Body of pancreas (tissue), 4 donors: ENCODE results near the gene CD244. TPM values are rescaled to one million over a fixed set of nuclear protein-coding genes. Genes with fewer than 3 reads are reported as not detected.

Experiments
- ATAC-seq: fragments of 150-250 bp; one replicate; pipeline ENCODE4 v1.9.1; 2016
- DNase-seq, 4 donors: peaks; one replicate each; pipeline ENCODE4 v3.0.0-alpha.2; 2019
- H3K27ac ChIP-seq, 4 donors: fragments of 200-600 bp; sonication (generic); 1 replicate in 3 of 4; 2 replicates in 1 of 4; pipeline versions ENCODE4 v1.5.1 to v1.6.1; 2016 to 2019; ENCODE audit warnings: mild to moderate bottlenecking in 1 of 4, mixed read lengths in 1 of 4, moderate library complexity in 1 of 4
- H3K27me3 ChIP-seq, 2 donors: fragments of 200-600 bp; sonication (generic); one replicate each; pipeline ENCODE4 v1.6.0; 2016; ENCODE audit warnings: mild to moderate bottlenecking in 1 of 2
- H3K36me3 ChIP-seq, 2 donors: fragments of 200-600 bp; sonication (generic); replicated peaks in 1 of 2; 2 replicates each; pipeline ENCODE4 v1.5.1; 2016; ENCODE audit warnings: low read depth in 2 of 2; ENCODE audit not compliant: insufficient read depth in 1 of 2
- H3K4me1 ChIP-seq: fragments of 200-600 bp; sonication (generic); one replicate; pipeline ENCODE4 v1.6.0; 2016
- H3K4me3 ChIP-seq, 2 donors: fragments of 200-600 bp; sonication (generic); 1 replicate in 1 of 2; 2 replicates in 1 of 2; pipeline ENCODE4 v1.5.1; 2016 to 2019
- H3K9me3 ChIP-seq, 3 donors: fragments of 200-600 bp; sonication (generic); 1 replicate in 2 of 3; 2 replicates in 1 of 3; pipeline ENCODE4 v1.5.1; 2016
- CTCF ChIP-seq, 7 experiments: fragments of 450-650 bp in 4 of 7; fragments of 200-600 bp in 3 of 7; sonication (generic) in 3 of 7; IDR thresholded peaks; one replicate each; pipeline ENCODE4 v1.5.1; 2016 to 2019; ENCODE audit warnings: antibody characterized with exemption in 7 of 7
- POLR2A ChIP-seq, 3 donors: fragments of 450-650 bp; IDR thresholded peaks; one replicate each; pipeline ENCODE4 v1.6.1; 2016; ENCODE audit warnings: antibody characterized with exemption in 3 of 3, mild to moderate bottlenecking in 2 of 3
- WGBS, 2 donors: methylation state at CpG; one replicate each; pipeline ENCODE4 v1.1.5; 2017; 5-methylcytosine and 5-hydroxymethylcytosine counted together
- intact Hi-C: fragments of 100-400 bp; cut with DNase I; formaldehyde crosslinking; loops from one replicate; pipeline ENCODE4 v1.15.1; 2023
- total RNA-seq, 2 donors: library from RNA; depleted of rRNA; stranded (reverse); fragments of >200 nt; gene quantifications; one replicate each; pipeline ENCODE4 v1.1.0, GENCODE V29; 2016

CD244 gene
- total RNA-seq, 2 donors from 2014 or later: 0.33 to 1.8 TPM

DNA sequence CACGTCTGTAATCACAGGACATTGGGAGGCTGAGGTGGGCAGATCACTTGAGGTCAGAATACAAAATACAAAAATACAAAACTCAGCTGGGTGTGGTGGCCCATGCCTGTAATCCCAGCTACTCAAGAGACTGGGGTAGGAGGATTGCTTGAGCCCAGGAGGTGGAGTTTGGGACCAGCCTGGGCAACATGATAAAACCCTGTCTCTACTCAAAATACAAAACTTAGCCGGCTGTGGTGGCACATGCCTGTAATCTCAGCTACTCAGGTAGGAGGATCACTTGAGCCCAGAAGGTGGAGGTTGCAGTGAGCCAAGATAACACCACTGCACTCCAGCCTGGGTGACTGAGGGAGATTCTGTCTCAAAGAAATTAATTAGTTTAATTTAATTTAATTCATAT, 28.8 kb upstream of the CD244 start:
- ATAC-seq (no peak), DNase-seq (no peak)
- Histone ChIP-seq H3K4me3 (no peak overlapping the region), H3K9me3 (peaks cover 0 to 3% (median 0%) of the 10 kb centered on the region in 3 donors), H3K36me3 (no peaks in the 10 kb centered on the region), H3K27ac (no peak overlapping the region), H3K27me3 (no peaks in the 10 kb centered on the region), H3K4me1 (no peaks in the 10 kb centered on the region)
- 36 to 47% methylated on average over 2 of the region's 2 CpGs for WGBS, 2 donors
- TF ChIP-seq POLR2A (IDR thresholded peaks at IDR 0.05) (no peak), CTCF (IDR thresholded peaks at IDR 0.05) (no peak)
- intact Hi-C loops: no loop called here

DNA sequence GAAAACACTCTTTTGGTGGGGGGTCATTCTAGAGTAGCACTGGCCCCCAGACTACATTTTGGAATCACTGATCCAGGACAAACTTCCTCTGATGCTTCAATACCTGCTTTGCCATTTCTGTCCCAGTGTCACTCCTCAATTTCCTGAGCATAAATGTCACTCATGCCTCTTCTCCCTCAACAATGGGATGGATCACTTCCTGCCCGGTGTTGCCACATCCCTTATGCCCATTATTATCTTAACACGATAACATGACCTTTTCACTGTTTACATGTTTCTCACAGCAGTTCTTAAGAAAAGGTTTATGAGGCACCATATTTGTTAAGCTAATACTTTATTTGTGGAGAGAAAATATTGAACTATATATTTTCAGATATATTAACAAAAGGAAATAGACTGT, 26.2 kb upstream of the CD244 start:
- ATAC-seq: no peak

GRCh38 chr1:160887071-160887470, 24.4 kb upstream of the CD244 start:
- no peaks in the 10 kb centered on the region for H3K36me3 ChIP-seq
- ATAC-seq: no peak

More for the DNA sequence above, 26.2 kb upstream of the CD244 start:
- no peaks in the 10 kb centered on the region for H3K4me1 ChIP-seq
- no peak overlapping the region for H3K4me3 ChIP-seq
- no peak for DNase-seq
- H3K36me3 ChIP-seq: no peaks in the 10 kb centered on the region
- intact Hi-C loops: no loop called here
- no peak overlapping the region for H3K27ac ChIP-seq
- TF ChIP-seq CTCF (IDR thresholded peaks at IDR 0.05) (no peak), POLR2A (IDR thresholded peaks at IDR 0.05) (no peak)
- H3K27me3 ChIP-seq: no peaks in the 10 kb centered on the region
- peaks cover 0 to 3% (median 0%) of the 10 kb centered on the region in 3 donors for H3K9me3 ChIP-seq
- 21 to 25% methylated on average over 2 of the region's 2 CpGs for WGBS, 2 donors

DNA sequence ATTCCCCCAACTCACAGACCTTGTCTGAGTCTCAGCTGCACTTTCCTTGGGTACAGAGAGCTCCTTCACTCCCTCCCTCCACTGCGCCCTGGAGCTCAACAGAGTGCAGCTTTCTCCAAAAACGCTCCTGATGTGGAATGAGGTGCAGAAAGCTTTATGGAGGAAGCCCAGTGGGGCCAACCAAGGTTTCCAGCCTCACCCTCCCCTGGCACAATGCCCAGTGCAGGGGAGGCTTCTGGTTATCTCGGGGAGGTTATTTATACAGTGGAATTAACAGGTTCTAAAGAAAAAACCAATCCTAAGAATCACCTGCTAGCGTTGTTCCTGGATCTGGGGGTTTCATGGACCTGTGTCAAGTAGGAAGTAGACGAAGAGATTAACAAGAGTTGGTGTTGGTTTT, 22.4 kb upstream of the CD244 start, which contains the start of gene ITLN1:
TSS of gene ITLN1 (minus strand) at position 139 of the 400 bp plus-strand sequence. CDS start 303 bp downstream, outside the sequence.
- intact Hi-C loops: no loop called here
- no peak for ATAC-seq
- Histone ChIP-seq H3K4me1 (no peaks in the 10 kb centered on the region), H3K9me3 (no peaks in the 10 kb centered on the region), H3K27ac (no peak within 1 kb of the TSS), H3K4me3 (no peak within 1 kb of the TSS), H3K36me3 (no peaks in the 10 kb centered on the region), H3K27me3 (no peaks in the 10 kb centered on the region)
- 44 to 59% methylated on average over 5 of the region's 5 CpGs for WGBS, 2 donors
- no peak for TF ChIP-seq CTCF (IDR thresholded peaks at IDR 0.05)
- TF ChIP-seq POLR2A (IDR thresholded peaks at IDR 0.05): no peak
- DNase-seq: no peak

More at GRCh38 chr1:160887071-160887470, 24.4 kb upstream of the CD244 start:
- H3K4me1 ChIP-seq: no peaks in the 10 kb centered on the region
- no peaks in the 10 kb centered on the region for H3K9me3 ChIP-seq
- H3K27ac ChIP-seq: no peak overlapping the region
- no peak overlapping the region for H3K4me3 ChIP-seq
- H3K27me3 ChIP-seq: no peaks in the 10 kb centered on the region
- WGBS, 2 donors: 78 to 90% methylated on average over 2 of the region's 2 CpGs
- DNase-seq: no peak
- intact Hi-C loops: no loop called here
- TF ChIP-seq POLR2A (IDR thresholded peaks at IDR 0.05) (no peak), CTCF (IDR thresholded peaks at IDR 0.05) (no peak)

DNA sequence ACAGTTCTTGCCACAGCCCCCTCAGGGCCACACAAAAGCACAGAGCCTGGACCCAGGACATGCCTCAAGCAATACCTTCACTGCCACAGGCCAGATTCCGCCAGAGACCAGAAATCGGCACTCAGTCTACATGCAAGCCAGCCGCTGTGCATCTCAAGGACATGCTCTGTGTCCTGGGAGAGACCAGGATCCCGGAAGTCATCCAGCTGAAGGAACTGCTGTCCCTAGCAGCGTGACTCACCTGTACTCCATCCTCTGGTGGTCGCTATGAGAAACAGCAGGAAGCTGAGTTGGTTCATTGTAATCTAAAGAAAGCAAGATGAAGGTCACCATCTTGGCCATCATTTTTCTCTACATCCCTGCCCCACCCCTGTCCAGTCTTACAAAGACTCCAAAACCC, 21.9 kb upstream of the CD244 start:
- Histone ChIP-seq H3K27me3 (no peaks in the 10 kb centered on the region), H3K4me1 (no peaks in the 10 kb centered on the region), H3K27ac (no peak overlapping the region), H3K4me3 (no peak overlapping the region), H3K9me3 (no peaks in the 10 kb centered on the region), H3K36me3 (no peaks in the 10 kb centered on the region)
- no peak for ATAC-seq
- WGBS, 2 donors: 54 to 74% methylated on average over 3 to 6 of the region's 6 CpGs
- TF ChIP-seq POLR2A (IDR thresholded peaks at IDR 0.05): no peak
- peak in 6 of 7 experiments; percentile 6 to 68 (median 23) for TF ChIP-seq CTCF (IDR thresholded peaks at IDR 0.05)
- peak in 2 of 4 donors; percentile 37 to 44 for DNase-seq
- intact Hi-C loops: no loop called here
